ENCODE measurements around the gene BAZ2B.
"Not testable (repeated sequence)": the region's sequence is repeated elsewhere in the genome, so short reads cannot be mapped to it uniquely, and the experiment has no call there.

The BAZ2B gene

GRCh38 chr2:159542101-159542500 is 74.2 kb downstream of the BAZ2B start:
- FAIRE-seq (no peak), DNase-seq (ENCODE audit: extremely low spot score, insufficient read length, low read depth) (no peak)

- no peak for DNase-seq (ENCODE audit: extremely low spot score, insufficient read length, low read depth)
Observed at GRCh38 chr2:159539701-159540100, 76.6 kb downstream of the BAZ2B start.

GRCh38 chr2:159538801-159539200 is 77.5 kb downstream of the BAZ2B start:
- no peak for FAIRE-seq

More at GRCh38 chr2:159539701-159540100, 76.6 kb downstream of the BAZ2B start:
- FAIRE-seq = no peak

GRCh38 chr2:159535261-159535660 is 81.1 kb downstream of the BAZ2B start:
- not testable (repeated sequence) for FAIRE-seq; DNase-seq (ENCODE audit: extremely low spot score, insufficient read length, low read depth)

More at GRCh38 chr2:159538801-159539200, 77.5 kb downstream of the BAZ2B start:
- DNase-seq (ENCODE audit: extremely low spot score, insufficient read length, low read depth) = no peak

- FAIRE-seq (no peak), DNase-seq (ENCODE audit: extremely low spot score, insufficient read length, low read depth) (no peak)
Observed at GRCh38 chr2:159531475-159531874, 84.9 kb downstream of the BAZ2B start.

GRCh38 chr2:159526433-159526832 is 89.9 kb downstream of the BAZ2B start:
- no peak for DNase-seq (ENCODE audit: extremely low spot score, insufficient read length, low read depth)
- FAIRE-seq = no peak

GRCh38 chr2:159525012-159525411 is 91.3 kb downstream of the BAZ2B start:
- FAIRE-seq = no peak
- DNase-seq (ENCODE audit: extremely low spot score, insufficient read length, low read depth) = no peak

- FAIRE-seq (no peak), DNase-seq (ENCODE audit: extremely low spot score, insufficient read length, low read depth) (no peak)
Observed at GRCh38 chr2:159521272-159521671, 95.1 kb downstream of the BAZ2B start.

GRCh38 chr2:159518321-159519005 is 97.9 kb downstream of the BAZ2B start:
- FAIRE-seq = peak; percentile 42

GRCh38 chr2:159516241-159516758 is 100.0 kb downstream of the BAZ2B start:
- FAIRE-seq = peak; percentile 81
- no peak for DNase-seq (ENCODE audit: extremely low spot score, insufficient read length, low read depth)

More at GRCh38 chr2:159518321-159519005, 97.9 kb downstream of the BAZ2B start:
- DNase-seq (ENCODE audit: extremely low spot score, insufficient read length, low read depth) = no peak

- no peak for DNase-seq (ENCODE audit: extremely low spot score, insufficient read length, low read depth)
- no peak for FAIRE-seq
Observed at GRCh38 chr2:159515441-159515840, 100.9 kb downstream of the BAZ2B start.

- DNase-seq (ENCODE audit: extremely low spot score, insufficient read length, low read depth) (no peak), FAIRE-seq (no peak)
Observed at GRCh38 chr2:159513745-159514144, 102.6 kb downstream of the BAZ2B start.

- DNase-seq (ENCODE audit: extremely low spot score, insufficient read length, low read depth) (no peak), FAIRE-seq (no peak)
Observed at GRCh38 chr2:159508140-159508539, 108.2 kb downstream of the BAZ2B start.

GRCh38 chr2:159506764-159507440 is 109.4 kb downstream of the BAZ2B start:
- peak; percentile 33 for FAIRE-seq
- no peak for DNase-seq (ENCODE audit: extremely low spot score, insufficient read length, low read depth)

GRCh38 chr2:159506202-159506601 is 110.1 kb downstream of the BAZ2B start:
- no peak for DNase-seq (ENCODE audit: extremely low spot score, insufficient read length, low read depth)
- no peak for FAIRE-seq

GRCh38 chr2:159505196-159505595 is 111.2 kb downstream of the BAZ2B start:
- no peak for FAIRE-seq

GRCh38 chr2:159501743-159502142 is 114.6 kb downstream of the BAZ2B start:
- FAIRE-seq = no peak
- DNase-seq (ENCODE audit: extremely low spot score, insufficient read length, low read depth) = no peak

More at GRCh38 chr2:159505196-159505595, 111.2 kb downstream of the BAZ2B start:
- DNase-seq (ENCODE audit: extremely low spot score, insufficient read length, low read depth) = no peak

GRCh38 chr2:159497847-159498246 is 118.5 kb downstream of the BAZ2B start:
- DNase-seq (ENCODE audit: extremely low spot score, insufficient read length, low read depth) = no peak
- peak; percentile 15 for FAIRE-seq

GRCh38 chr2:159497256-159497655 is 119.1 kb downstream of the BAZ2B start:
- FAIRE-seq = peak; percentile 9
- DNase-seq (ENCODE audit: extremely low spot score, insufficient read length, low read depth) = no peak

- FAIRE-seq = no peak
- DNase-seq (ENCODE audit: extremely low spot score, insufficient read length, low read depth) = no peak
Observed at GRCh38 chr2:159489476-159489875, 126.9 kb downstream of the BAZ2B start.

- no peak for FAIRE-seq
- no peak for DNase-seq (ENCODE audit: extremely low spot score, insufficient read length, low read depth)
Observed at GRCh38 chr2:159484532-159484931, 131.8 kb downstream of the BAZ2B start.
